GM12891 (cell line): ENCODE data around the gene NISCH.

Experiments used
- POLR2A ChIP-seq: IDR thresholded peaks from 2 replicates; pipeline ENCODE4 v1.6.1; 2011; ENCODE audit warnings: low read depth, low read length, control low read depth
- POLR2AphosphoS5 ChIP-seq: IDR thresholded peaks from 2 replicates; pipeline ENCODE4 v1.6.1; 2011; ENCODE audit warnings: low read depth, low read length, control low read depth
- SPI1 ChIP-seq: IDR thresholded peaks from 2 replicates; pipeline ENCODE4 v1.6.1; 2011; ENCODE audit warnings: low read depth, low read length, control low read depth
- TAF1 ChIP-seq: IDR thresholded peaks from 2 replicates; pipeline ENCODE4 v1.6.1; 2011; ENCODE audit warnings: low read depth, low read length, control low read depth

- TF ChIP-seq TAF1 = no peak
- TF ChIP-seq POLR2A = no peak
- no peak for TF ChIP-seq POLR2AphosphoS5
- no peak for TF ChIP-seq SPI1
These were observed 68.2 kb downstream of the NISCH start for GRCh38 chr3:52523386-52524257.
